Psoas muscle (tissue), 8 donors: Measurements from ENCODE around the gene PPP1R11. TPM values are rescaled to one million over a fixed set of nuclear protein-coding genes. Genes with fewer than 3 reads are reported as not detected.

Experiments
- ATAC-seq, 4 donors: fragments of 200-7000 bp; cut with Tn5 transposase; one replicate each; pipeline ENCODE4 v1.9.1; 2020; ENCODE audit warnings: moderate library complexity in 3 of 4, mild to moderate bottlenecking in 2 of 4
- DNase-seq, 2 donors: peaks; one replicate each; pipeline ENCODE4 v3.0.0-alpha.2; 2020
- H3K27ac ChIP-seq: fragments of 200-600 bp; one replicate; pipeline ENCODE4 v1.8.0; 2022
- H3K27me3 ChIP-seq, 3 donors: fragments of 200-600 bp in 1 of 3; one replicate each; pipeline versions ENCODE4 v1.6.1 to v1.8.0; 2013 to 2022; ENCODE audit warnings: low read length in 2 of 3, mild to moderate bottlenecking in 2 of 3, moderate library complexity in 1 of 3; ENCODE audit not compliant: insufficient read depth in 3 of 3
- H3K36me3 ChIP-seq, 2 donors: fragments of 200-600 bp in 1 of 2; one replicate each; pipeline versions ENCODE4 v1.6.1 to v1.8.0; 2013 to 2022; ENCODE audit warnings: low read depth in 1 of 2, mild to moderate bottlenecking in 1 of 2, moderate library complexity in 1 of 2; ENCODE audit not compliant: insufficient read depth in 1 of 2
- H3K4me1 ChIP-seq: fragments of 200-600 bp; one replicate; pipeline ENCODE4 v1.8.0; 2022
- H3K4me3 ChIP-seq: fragments of 200-600 bp; one replicate; pipeline ENCODE4 v1.8.0; 2022; ENCODE audit warnings: mild to moderate bottlenecking
- H3K9me3 ChIP-seq: fragments of 200-600 bp; one replicate; pipeline ENCODE4 v1.8.0; 2022
- CTCF ChIP-seq: fragments of 200-600 bp; IDR thresholded peaks from one replicate; pipeline ENCODE4 v1.8.0; 2022; ENCODE audit warnings: antibody characterized with exemption
- WGBS, 3 donors: extraction: QIAGEN DNeasy Blood & Tissue Kit; methylation state at CpG; one replicate each; pipeline versions ENCODE4 v1.1.6 to v1.1.7; 2013; 5-methylcytosine and 5-hydroxymethylcytosine counted together
- intact Hi-C, 2 donors: fragments of 100-400 bp; cut with DNase I; formaldehyde crosslinking; loops; one replicate each; pipeline versions ENCODE4 v1.11.0 to v1.14.2; 2022
- polyA plus RNA-seq, 3 donors: library from polyadenylated mRNA; stranded (reverse); fragments of 200-250 nt; gene quantifications; one replicate each; pipeline ENCODE4 v1.2.3, GENCODE V29; 2013
- total RNA-seq, 4 donors: library from RNA; stranded (reverse); fragmentation: NEBNext Ultra II Directional in 2 of 4; extraction: Animal tissue kit (Norgen Biotek cat#: 25700) in 2 of 4; gene quantifications; one replicate each; pipeline versions ENCODE4 v1.2.1 to v1.2.4, GENCODE V29; 2021 to 2023
- donor health status: healthy with polysubstance abuse.
- donor health status: DM: no; HTN: no; CAD: no; lungs with moderate emphysema.
- donor health status: Bipolar disorder and iron deficiency.
- donor health status: healthy.
- donor health status: DM: yes; HTN: yes; CAD: no.
- donor health status: DM: no; HTN: no; CAD: no.
- donor health status: DM: no; HTN: no; CAD: no.
- donor health status: DM: yes; HTN: yes; CAD: no.

Gene PPP1R11
- total and polyA plus RNA-seq, 7 donors: 31.9 to 81.2 (median 48.5) TPM

DNA sequence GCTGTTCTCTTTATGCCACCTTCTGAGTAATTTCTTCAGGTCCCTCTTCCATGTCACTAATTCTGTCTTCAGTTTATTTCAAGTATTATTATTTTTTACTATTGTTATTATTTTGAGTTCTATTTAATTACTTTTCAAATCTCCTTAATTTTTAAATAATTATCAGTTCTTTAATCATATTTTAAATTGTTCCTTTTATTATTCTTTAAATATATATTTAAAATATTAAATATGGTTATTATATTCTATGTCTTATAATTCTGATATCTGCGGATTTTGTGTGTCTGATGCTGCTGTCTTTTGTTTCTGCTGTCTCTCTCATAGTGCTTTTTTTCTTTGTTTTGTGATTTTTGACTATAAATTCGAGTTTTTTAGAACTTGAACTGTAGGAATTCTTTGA lies 3.7 kb upstream of the PPP1R11 start:
- Histone ChIP-seq H3K27ac (no peak overlapping the region), H3K4me3 (no peak overlapping the region), H3K4me1 (peaks cover 48% of the 10 kb centered on the region), H3K36me3 (peaks cover 0 to 39% of the 10 kb centered on the region in 2 donors), H3K27me3 (no peaks in the 10 kb centered on the region), H3K9me3 (no peaks in the 10 kb centered on the region)
- DNase-seq (no peak), ATAC-seq (no peak)
- whole genome bisulfite sequencing, 3 donors: 68 to 100% (median 74%) methylated on average over 2 of the region's 2 CpGs
- intact Hi-C loops: no loop called here
- no peak for TF ChIP-seq CTCF

DNA sequence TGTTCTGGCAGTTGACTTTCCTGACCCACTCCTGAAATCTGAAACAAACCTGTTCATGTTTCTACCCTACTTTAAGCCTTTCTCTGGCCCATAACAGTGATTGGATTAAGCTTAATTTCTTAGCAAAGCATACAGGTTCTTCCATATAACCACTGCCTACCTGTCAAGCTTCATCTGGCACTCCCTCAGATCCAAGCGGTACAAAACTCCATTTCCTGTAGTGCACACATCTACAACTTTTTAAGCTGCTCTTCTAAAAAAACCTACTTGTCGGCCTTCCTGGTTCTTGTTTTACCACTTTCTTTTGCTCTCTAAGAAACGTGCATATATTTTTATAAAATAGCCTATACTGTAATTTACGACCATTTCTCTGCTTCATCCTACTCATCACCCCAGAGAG lies 916 bp upstream of the PPP1R11 start:
- intact Hi-C loops: no loop called here
- H3K9me3 ChIP-seq: no peaks in the 10 kb centered on the region
- peak overlapping the region; percentile 86 for H3K27ac ChIP-seq
- no peak for TF ChIP-seq CTCF
- ATAC-seq (no peak), DNase-seq (no peak)
- H3K27me3 ChIP-seq: peaks cover 0 to 8% (median 5%) of the 10 kb centered on the region in 3 donors
- WGBS, 3 donors: 16 to 19% (median 16%) methylated on average over 4 of the region's 4 CpGs
- peaks cover 40% of the 10 kb centered on the region for H3K4me1 ChIP-seq
- H3K4me3 ChIP-seq: peak overlapping the region; percentile 87
- H3K36me3 ChIP-seq: peaks cover 0 to 53% of the 10 kb centered on the region in 2 donors

DNA sequence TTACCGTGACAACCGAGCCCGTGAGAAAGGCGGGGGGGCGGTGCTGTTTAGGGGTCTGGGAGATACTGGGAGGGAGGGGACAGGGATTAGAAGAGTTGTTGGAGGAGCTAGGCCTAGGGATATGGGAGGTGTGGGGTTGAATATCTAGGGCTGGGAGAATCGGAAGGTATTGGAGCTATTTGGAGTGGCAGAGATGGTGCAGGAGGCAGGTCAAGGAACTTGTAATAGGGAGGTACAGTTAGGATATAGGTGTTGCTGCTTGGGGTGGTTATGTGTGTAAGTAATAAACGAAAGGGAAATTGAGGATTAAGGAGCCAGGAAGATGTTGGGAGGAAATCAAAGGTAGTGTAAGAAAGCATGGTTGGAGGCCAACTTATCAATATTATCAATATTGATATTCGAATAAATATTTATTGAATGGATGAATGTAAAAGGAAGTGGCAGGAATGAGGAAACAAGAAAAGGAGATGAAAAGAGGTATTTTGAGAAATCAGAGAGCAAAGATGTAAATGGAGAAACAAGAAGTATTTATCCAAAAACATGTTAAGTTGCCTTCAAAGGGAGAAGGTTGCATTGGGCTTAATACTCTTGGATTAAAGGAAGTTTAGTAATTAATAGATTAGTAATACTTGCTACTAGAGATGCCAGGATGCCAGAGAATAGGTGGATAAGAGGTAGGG lies 602 bp downstream of the PPP1R11 start:
- Histone ChIP-seq H3K9me3 (no peaks in the 10 kb centered on the region), H3K27ac (peak overlapping the region; percentile 86), H3K4me1 (peaks cover 34% of the 10 kb centered on the region), H3K4me3 (peak overlapping the region; percentile 87), H3K36me3 (peaks cover 0 to 52% of the 10 kb centered on the region in 2 donors), H3K27me3 (peaks cover 0 to 22% (median 7%) of the 10 kb centered on the region in 3 donors)
- intact Hi-C loops: loop anchor here in 1 of 2 donors (2.0 kb wide), 1 partner anchor 33 kb away; no protein-coding TSS in a partner anchor
- ATAC-seq (no peak), DNase-seq (no peak)
- TF ChIP-seq CTCF: no peak
- 11 to 12% (median 12%) methylated on average over 7 to 8 of the region's 8 CpGs for WGBS, 3 donors

DNA sequence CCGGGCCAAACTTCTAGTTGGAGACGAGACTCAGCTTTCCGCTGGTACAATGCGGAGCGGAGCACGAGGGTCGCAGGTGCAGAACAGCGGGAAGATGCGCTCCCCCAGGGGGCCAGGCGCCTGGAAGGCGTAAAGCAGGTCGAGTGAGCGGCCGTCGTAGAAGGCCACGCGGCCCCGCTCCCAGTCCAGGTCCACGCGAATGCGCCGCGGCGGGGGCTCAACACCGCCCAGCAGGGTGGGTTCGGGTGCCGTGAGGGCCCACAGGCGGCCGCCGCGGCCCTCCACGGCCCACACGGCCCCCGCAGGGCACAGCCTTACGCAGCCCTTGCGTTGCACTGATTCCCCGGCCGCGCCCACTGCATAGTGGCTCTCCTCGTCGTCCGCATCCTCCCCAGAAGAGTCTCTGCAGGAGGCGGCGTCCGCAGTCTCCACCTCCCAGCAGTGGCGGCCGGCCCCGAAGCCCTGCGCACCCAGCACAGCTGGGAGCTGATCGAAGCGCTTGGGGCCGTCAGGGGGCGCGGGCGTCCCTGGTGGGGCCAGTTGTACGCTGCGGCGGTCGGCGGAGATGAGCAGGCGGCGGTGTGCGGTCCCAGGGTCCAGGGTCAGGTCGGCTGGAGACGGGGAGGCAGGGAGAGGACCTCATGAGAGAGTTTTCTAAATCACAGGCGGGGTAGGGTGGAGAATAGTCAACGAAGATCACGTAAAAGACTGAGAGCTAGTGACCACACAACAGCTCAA lies 4.3 kb downstream of the PPP1R11 start:
- peaks cover 0 to 23% of the 10 kb centered on the region in 2 donors for H3K36me3 ChIP-seq
- H3K4me3 ChIP-seq: peak overlapping the region; percentile 32
- H3K27ac ChIP-seq: no peak overlapping the region
- no peaks in the 10 kb centered on the region for H3K9me3 ChIP-seq
- ATAC-seq (no peak), DNase-seq (peak; percentile 29 to 64)
- intact Hi-C loops: no loop called here
- 14 to 27% (median 23%) methylated on average over 49 to 68 of the region's 68 CpGs for WGBS, 3 donors
- peaks cover 17% of the 10 kb centered on the region for H3K4me1 ChIP-seq
- peaks cover 0 to 59% (median 33%) of the 10 kb centered on the region in 3 donors for H3K27me3 ChIP-seq
- no peak for TF ChIP-seq CTCF
